Left lobe of liver (tissue), 2 donors: ENCODE data around the gene BRD3OS. TPM values are rescaled to one million over a fixed set of nuclear protein-coding genes. Genes with fewer than 3 reads are reported as not detected.

Experiments
- ATAC-seq: fragments of 200-7000 bp; cut with Tn5 transposase; one replicate; pipeline ENCODE4 v1.9.1; 2020; ENCODE audit warnings: mild to moderate bottlenecking, moderate library complexity
- DNase-seq: peaks from one replicate; pipeline ENCODE4 v3.0.0-alpha.2; 2020; ENCODE audit warnings: low spot score
- total RNA-seq: library from RNA; stranded (reverse); gene quantifications from one replicate; pipeline ENCODE4 v1.2.1, GENCODE V29; 2021
- donor health status: DM: no; HTN: no; CAD: no; lungs with moderate emphysema.
- donor health status: DM: no; HTN: yes; CAD: no.

Gene BRD3OS, protein sequence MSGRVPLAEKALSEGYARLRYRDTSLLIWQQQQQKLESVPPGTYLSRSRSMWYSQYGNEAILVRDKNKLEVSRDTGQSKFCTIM
- 7.6 TPM for total RNA-seq

DNA sequence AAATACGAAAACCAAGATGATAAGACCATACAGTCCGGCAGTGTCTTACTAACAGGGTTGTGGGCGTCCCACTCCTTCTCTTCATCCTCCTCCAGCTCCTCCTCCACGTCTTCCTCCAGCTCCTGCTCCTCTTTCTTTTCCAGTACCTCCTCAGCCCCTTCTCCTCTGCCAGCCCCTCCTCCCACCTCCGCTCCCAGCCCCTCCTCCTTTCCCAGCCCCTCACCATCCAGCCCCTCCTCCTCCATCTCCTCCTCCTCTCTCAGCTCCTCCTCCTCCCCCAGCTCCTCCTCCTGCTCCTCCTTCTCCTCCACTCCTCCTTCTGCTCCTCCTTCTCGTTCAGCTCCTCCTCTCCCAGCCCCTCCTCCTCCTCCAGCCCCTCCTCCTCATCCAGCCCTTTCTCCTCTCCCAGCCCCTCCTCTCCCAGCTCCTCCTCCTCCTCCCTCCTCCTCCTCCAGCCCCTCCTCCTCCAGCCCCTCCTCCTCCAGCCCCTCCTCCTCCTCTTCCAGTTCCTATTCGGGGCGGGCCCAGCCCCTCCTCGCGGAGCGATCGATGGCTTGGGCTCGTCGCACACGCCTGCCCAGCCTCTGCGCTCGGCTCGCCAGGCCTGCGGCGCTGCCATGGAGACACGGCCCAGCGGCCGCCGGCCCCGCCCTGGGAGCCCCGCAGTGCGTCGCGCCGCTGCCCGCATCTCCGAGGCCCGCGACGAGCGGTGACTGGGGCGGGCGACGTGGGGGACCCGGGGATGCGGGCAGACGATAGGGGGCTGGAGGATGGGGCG lies at the start of gene BRD3OS:
Gene BRD3OS (plus strand): TSS at position 654 of the 778 bp plus-strand sequence. CDS start 1,267 bp downstream, outside the sequence.
- DNase-seq (peak; percentile 96), ATAC-seq (peak; percentile 93)

DNA sequence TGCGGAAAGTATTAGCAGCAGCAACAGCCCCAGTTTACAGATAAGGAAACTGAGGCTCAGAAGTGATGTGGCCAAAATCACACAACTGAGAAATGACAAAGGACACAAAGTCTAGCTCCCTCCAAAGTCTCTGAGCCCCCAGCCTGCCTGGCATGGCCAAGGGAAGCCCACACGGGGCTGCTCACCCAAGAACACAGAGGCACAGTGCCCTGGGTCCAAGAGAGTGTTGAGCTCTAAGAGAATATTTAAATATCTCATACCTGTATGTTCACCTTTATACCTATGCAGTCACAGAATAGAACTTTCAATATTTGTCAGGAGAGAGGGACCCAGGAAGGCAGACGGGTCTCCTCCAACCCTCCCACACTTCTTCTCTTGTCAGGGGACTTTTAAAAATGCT lies 49.8 kb upstream of the BRD3OS start:
- ATAC-seq (no peak), DNase-seq (no peak)

DNA sequence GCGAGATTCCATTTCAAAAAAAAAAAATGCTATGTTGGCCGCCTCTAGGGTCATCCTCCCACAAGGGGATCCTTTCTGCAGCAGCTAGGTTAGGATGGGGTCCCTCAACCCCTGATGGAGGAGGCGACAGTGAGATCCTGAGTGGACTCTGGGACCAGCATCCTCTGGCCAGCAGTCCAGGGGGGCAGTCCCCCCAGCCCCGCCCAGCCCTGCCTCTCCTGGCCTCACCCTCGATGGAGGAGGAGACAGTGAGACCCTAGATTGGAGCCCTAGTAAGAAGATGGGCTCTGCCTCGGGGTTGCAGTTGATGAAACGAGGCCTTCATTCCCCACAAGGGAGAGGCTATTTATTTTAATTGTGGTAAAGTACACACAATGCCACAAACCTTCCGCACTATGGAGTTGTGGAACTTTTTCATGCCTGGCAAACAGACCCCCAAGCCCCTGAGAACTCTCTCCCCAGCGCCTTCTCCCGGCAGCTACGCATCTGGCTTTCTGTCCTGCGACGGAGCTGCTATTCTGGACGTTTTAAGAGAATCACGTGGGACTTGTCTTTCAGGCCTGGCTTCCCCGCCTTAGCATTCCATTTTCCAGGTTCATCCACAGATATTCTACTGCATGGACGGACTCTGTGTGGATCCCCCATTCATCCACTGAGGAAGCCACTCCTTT lies 49.0 kb upstream of the BRD3OS start:
- DNase-seq (no peak), ATAC-seq (no peak)

DNA sequence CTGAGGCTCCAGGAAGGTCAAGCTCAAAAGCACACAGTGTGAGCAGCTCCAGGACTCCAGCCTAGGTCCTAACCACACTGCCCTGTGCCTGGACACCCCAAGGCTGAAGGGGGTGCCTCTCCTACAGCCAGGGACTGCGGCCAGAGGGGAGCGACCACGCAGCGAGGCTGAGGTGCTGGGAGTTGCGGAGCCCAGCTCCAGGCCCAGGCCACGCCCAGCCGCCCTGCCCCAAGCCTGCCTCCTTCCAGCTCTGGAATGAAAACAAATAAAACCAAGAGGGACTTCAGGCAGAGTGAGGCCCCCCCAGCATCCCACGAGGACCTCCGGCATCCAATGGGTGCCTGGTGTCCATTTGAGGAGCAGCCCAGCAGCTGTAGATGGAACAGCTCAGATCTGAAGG lies 48.4 kb upstream of the BRD3OS start:
- DNase-seq, result no peak
- ATAC-seq, result no peak

DNA sequence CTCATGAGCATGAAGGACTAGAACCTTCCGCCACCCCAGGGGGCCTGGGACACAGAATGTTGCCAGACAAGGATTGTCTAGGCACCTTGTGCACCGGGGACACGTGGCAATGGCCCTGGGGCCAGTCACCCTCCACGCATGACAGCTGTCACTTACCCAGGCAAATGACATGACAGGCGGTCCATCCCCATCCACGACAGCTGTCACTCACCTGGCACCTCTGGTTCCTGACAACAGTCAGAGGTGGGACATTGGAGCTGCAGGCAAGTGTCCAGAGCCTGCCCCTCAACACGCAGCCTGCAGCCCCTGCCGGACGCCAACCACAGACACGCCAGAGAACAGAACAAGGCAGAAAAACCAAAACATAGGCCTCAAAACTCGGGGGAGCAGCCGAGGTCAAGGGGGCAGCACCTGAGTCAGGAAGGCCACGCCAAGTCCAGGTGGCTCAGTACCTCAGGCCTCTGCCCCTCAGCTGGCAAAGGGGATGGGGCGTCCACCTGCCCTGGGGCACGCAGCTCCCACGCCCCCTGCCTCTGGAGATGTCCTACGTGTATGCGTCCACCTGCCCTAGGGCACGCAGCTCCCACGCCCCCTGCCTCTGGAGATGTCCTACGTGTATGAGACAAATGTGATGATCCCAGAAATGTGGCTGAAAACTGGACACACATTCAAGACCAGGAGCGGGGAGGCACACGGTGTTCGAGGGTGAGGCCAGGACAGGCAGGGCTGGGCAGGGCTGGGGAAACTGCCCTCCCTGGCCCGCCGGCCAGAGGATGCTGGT lies 47.7 kb upstream of the BRD3OS start:
- DNase-seq (no peak), ATAC-seq (no peak)

GRCh38 chr9:133978226-133978898 lies 46.9 kb upstream of the BRD3OS start:
- DNase-seq, result peak; percentile 84
- peak; percentile 51 for ATAC-seq

DNA sequence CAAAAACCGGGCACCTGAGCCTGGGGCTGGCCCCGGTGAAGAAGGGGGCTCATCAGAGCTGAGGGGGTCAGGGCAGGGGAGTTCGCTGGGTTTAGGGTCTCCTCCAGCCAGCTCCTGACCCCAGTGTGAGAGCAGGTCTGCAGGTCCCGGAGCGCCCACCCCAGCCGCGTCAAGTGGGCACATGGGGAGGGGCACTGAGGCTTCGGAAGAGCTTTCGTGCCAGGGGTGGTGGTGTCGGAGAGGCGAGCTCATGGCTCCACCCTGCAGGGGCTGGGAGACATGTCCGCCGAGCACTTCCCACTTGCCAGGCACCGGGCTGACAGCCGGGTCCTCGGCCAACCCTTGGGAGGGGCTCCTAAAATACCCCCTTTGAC lies 46.4 kb upstream of the BRD3OS start:
- no peak for DNase-seq
- ATAC-seq, result peak; percentile 4

- peak; percentile 72 for ATAC-seq
- peak; percentile 78 for DNase-seq
Observed at GRCh38 chr9:133979273-133979920, 45.9 kb upstream of the BRD3OS start.

DNA sequence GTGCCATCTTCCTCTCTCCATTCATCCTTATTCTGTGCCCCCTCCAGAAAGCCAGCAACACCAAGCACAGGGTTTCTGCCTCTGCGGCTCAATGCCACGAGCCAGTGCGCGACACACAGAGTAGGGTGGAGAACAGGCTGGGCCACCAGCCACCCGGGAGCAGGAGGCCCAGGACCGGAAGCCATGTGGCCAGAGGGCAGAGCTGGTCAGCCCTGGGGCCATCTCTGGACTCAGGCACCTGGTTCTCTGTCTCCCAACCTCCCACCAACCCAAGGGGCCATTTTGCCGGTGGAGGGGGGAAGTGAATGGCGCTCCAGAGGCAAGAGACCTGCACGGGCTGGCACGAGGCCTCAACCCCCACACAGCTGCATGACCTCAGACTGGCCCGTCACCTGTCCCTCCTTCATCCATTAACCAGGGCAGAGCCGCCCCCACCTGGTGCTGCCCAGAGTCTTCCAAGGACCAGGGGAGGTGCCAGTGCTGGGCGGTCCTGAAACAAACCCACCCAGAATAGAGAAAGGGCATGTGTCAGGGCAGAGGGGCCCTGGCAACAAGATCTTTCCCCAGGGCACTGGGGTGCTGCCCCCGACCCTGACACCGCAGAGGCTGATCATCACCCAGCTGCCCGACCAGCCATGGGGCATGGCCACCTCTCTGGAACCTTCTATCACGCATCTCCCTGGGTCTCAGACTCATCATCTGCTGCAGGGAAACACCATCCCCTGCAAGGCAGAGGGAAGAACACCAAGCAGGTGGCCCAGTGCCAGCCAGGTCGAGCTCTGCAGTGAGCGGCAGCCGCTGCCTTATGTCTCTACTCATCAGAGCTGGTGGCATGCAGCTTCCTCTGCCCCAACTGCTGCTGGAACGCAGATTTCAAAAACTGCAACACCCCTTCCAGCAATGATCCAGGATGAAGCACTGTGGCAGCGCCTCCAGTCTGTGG lies 45.1 kb upstream of the BRD3OS start:
- DNase-seq (peak; percentile 70), ATAC-seq (peak; percentile 67)

DNA sequence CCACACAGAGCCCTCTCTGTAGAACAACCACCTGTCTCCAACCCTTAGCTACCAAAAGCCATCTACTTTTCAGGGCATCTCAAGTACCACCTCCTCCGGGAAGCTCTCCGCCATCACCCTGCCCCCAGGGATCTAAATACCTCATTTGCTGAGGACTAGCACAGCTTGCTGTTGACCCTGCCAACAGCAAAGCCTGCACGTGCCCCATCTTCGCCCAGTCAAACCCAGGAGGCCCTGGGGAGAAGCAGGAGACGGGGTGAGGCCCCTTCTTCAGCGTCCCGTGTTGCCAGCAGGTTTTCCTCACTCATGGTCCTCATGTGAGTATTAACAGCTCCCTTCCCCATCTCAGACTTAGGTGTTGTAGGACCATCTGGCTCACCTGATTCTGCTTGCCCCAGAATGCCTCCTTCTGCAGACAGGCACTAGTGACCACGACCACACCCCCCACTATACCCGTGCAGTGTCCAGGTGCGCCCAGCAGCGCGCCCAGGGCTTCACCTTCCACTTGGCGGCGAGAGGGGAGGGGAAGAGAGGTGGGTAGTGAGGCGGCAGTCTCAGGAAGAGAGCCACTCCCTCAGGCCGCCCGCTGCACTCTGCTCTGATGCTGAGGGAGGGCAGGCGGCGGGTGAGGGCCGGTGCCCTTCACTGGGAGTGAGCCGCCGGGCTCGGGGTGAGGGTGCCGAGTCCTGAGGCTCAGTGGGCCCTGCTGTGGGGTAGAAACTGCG lies 44.3 kb upstream of the BRD3OS start:
- DNase-seq, result no peak
- no peak for ATAC-seq

DNA sequence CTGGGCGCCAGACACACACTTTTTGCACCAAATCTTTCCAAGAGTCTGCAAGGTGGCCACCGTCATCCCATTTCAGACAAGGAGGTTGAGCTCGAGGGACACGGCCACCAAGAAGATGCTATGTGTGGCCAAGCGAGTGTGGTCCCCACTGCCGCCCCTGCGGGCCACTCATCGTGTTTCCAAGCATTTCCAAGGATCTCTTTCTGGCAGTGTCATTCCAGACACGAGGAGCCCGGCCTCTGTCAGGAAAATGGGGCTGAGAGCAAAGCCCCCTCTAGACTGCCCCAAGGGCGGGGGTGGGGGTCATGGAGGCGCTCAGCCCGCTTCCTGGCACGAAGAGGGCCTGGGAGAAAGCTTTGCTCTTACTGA lies 43.7 kb upstream of the BRD3OS start:
- DNase-seq, result no peak
- no peak for ATAC-seq

- no peak for DNase-seq
- no peak for ATAC-seq
Observed at GRCh38 chr9:133981958-133982681, 43.2 kb upstream of the BRD3OS start.

- ATAC-seq (no peak), DNase-seq (no peak)
Observed at GRCh38 chr9:133982971-133983720, 42.1 kb upstream of the BRD3OS start.

GRCh38 chr9:133986061-133986460 lies 39.2 kb upstream of the BRD3OS start:
- ATAC-seq (no peak), DNase-seq (no peak)

- DNase-seq (no peak), ATAC-seq (no peak)
Observed at GRCh38 chr9:133986774-133987445, 38.4 kb upstream of the BRD3OS start.

DNA sequence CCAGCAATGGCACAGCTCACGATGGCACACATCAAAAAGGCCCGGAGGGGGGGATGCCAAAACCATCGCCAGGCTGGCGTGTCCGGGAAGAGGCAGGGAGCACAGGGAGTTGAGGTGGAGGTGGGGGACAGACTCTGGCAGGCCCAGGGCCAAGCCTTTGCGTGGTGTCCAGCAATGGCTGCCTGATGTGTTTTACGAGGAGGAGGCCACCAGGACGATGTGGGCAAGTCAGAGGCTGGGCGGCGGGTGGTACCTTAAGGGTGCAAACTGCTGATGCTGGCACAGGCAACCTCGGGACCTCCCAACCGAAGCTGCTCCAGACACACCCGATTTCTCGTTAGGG lies 37.9 kb upstream of the BRD3OS start:
- no peak for DNase-seq
- ATAC-seq, result no peak
